LNCAP (cell line): Measurements from ENCODE around the gene SPRR1B.

Source experiments
- TF ChIP-seq, protein P1 (sequence below): fragments of 450-650 bp; IDR thresholded peaks from 2 replicates; pipeline ENCODE4 v1.5.1; 2017; ENCODE audit warnings: mild to moderate bottlenecking

SPRR1B gene

GRCh38 chr1:152996633-152997400 lies 34.2 kb upstream of the SPRR1B start:
- TF ChIP-seq, protein P1, sequence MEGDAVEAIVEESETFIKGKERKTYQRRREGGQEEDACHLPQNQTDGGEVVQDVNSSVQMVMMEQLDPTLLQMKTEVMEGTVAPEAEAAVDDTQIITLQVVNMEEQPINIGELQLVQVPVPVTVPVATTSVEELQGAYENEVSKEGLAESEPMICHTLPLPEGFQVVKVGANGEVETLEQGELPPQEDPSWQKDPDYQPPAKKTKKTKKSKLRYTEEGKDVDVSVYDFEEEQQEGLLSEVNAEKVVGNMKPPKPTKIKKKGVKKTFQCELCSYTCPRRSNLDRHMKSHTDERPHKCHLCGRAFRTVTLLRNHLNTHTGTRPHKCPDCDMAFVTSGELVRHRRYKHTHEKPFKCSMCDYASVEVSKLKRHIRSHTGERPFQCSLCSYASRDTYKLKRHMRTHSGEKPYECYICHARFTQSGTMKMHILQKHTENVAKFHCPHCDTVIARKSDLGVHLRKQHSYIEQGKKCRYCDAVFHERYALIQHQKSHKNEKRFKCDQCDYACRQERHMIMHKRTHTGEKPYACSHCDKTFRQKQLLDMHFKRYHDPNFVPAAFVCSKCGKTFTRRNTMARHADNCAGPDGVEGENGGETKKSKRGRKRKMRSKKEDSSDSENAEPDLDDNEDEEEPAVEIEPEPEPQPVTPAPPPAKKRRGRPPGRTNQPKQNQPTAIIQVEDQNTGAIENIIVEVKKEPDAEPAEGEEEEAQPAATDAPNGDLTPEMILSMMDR, result no peak

DNA sequence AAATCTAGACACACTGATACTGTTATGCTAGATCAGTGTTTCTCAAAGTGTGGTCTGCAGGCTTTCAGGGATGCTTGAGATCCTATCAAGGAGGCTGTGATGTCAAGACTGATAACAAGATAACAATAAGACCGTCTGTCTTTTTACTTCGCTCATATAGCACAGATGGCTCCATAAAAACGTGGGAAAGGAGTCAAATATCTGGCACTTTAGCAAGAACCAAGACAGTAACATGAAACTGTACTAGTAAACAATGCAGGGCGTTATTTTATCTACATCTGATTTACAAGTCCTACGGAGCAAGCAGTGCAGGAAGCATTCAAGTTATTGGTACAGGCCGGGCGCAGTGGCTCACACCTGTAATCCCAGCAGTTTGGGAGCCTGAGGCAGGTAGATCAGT lies 33.1 kb upstream of the SPRR1B start:
- TF ChIP-seq, protein P1, result no peak

- TF ChIP-seq, protein P1, result no peak
Observed at GRCh38 chr1:152998476-152998875, 32.5 kb upstream of the SPRR1B start.

DNA sequence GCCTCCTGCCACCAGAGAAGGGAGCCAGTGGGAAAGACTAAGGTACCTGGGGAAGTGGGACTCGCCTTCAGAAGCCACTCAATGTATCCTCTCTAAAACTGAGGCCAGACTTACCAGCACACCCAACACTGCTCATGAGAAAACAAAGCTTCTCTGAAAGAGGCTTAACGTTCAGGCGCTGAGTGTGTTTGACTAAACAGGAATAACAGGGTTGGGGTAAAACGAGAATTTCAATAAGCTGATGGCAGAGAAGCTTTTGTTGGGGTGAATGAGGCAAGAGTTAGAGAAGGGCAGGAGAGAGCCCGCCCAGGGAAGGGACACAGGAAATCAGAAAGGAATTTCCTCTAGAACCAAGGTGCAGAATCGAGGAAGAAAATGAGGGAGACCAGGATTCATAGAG lies 31.2 kb upstream of the SPRR1B start:
- TF ChIP-seq, protein P1, result no peak

DNA sequence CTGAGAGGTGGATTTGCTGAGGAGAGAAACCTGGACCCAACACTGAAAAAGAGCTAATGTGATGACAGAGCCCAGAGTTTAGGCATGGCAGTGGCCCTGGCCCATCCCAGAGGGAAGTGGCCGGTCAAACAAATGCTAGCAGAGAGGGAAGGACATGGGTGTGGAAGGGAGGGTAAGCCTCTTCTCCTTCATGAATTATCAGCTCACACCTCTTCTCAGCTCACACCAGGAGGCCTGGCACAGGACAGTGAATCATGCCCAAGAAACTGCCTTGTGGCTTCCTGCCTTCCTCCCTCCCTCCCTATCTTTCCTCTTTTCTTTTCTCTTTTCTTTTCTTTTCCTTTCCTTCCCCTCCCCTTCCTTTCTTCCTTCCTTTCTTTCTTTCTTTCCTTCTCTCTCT lies 30.7 kb upstream of the SPRR1B start:
- TF ChIP-seq, protein P1, result no peak

- TF ChIP-seq, protein P1, result no peak
Observed at GRCh38 chr1:153001382-153001781, 29.6 kb upstream of the SPRR1B start, which contains the start of gene SPRR3. Gene SPRR3 (plus strand): TSS chr1:153001749. CDS start chr1:153003021, 1,272 bp downstream.

GRCh38 chr1:153023109-153023508 lies 7.9 kb upstream of the SPRR1B start:
- TF ChIP-seq, protein P1, result no peak
